NB4 (cell line): ENCODE measurements around the gene RPL22.
A peak's percentile ranks its signal among the peaks of the same experiment; 100 is the strongest.

Experiments
- DNase-seq: peaks from one replicate; pipeline ENCODE4 v3.0.0; 2010; ENCODE audit warnings: low read depth
- H3K4me3 ChIP-seq: one replicate; pipeline ENCODE4 v1.5.1; 2011; ENCODE audit warnings: mild to moderate bottlenecking, low read depth, low read length, moderate library complexity
- MYC ChIP-seq: IDR thresholded peaks from 2 replicates; pipeline ENCODE4 v1.6.1; 2011; ENCODE audit warnings: low read depth, low read length
- POLR2A ChIP-seq: IDR thresholded peaks from 2 replicates; pipeline ENCODE4 v1.6.1; 2011; ENCODE audit warnings: mild to moderate bottlenecking; ENCODE audit not compliant: insufficient read length; ENCODE audit errors: extremely low read depth
- TF ChIP-seq, protein P1 (sequence below): IDR thresholded peaks from one replicate; pipeline ENCODE4 v1.5.1; 2012; ENCODE audit warnings: low read depth, low read length
- TF ChIP-seq, protein P2 (sequence below): IDR thresholded peaks from 2 replicates; pipeline ENCODE4 v1.6.1; 2011; ENCODE audit warnings: low read depth, low read length

Gene RPL22

GRCh38 chr1:6162341-6162740, 37.1 kb downstream of the RPL22 start:
- no peak overlapping the region for H3K4me3 ChIP-seq
- no peak for DNase-seq
- TF ChIP-seq MYC, result no peak
- TF ChIP-seq, protein P1, sequence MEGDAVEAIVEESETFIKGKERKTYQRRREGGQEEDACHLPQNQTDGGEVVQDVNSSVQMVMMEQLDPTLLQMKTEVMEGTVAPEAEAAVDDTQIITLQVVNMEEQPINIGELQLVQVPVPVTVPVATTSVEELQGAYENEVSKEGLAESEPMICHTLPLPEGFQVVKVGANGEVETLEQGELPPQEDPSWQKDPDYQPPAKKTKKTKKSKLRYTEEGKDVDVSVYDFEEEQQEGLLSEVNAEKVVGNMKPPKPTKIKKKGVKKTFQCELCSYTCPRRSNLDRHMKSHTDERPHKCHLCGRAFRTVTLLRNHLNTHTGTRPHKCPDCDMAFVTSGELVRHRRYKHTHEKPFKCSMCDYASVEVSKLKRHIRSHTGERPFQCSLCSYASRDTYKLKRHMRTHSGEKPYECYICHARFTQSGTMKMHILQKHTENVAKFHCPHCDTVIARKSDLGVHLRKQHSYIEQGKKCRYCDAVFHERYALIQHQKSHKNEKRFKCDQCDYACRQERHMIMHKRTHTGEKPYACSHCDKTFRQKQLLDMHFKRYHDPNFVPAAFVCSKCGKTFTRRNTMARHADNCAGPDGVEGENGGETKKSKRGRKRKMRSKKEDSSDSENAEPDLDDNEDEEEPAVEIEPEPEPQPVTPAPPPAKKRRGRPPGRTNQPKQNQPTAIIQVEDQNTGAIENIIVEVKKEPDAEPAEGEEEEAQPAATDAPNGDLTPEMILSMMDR, result no peak
- TF ChIP-seq, protein P2, sequence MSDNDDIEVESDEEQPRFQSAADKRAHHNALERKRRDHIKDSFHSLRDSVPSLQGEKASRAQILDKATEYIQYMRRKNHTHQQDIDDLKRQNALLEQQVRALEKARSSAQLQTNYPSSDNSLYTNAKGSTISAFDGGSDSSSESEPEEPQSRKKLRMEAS, result no peak
- no peak for TF ChIP-seq POLR2A

DNA sequence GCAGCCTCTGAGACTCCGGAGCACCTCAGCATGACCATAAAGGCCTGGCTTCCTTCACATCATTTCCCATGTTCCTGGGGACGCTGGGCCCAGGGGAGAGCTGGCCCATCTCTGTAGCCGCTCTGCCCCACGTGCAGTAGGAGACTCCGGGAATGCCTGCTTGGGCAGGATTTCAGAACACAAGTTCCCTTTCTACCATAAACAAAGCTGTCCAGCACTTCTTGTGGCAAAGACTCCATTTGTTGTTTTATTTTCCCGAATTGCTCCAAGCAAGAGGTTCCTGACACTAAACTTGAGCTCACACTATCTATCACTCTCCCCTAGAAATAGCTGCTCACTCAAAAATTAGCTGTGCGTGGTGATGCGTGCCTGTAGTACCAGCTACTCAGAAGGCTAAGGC, 41.2 kb downstream of the RPL22 start:
- no peak overlapping the region for H3K4me3 ChIP-seq
- no peak for DNase-seq
- TF ChIP-seq MYC (no peak), POLR2A (no peak)
- TF ChIP-seq, protein P1, result no peak
- TF ChIP-seq, protein P2, result no peak

GRCh38 chr1:6157528-6158174, 41.7 kb downstream of the RPL22 start:
- H3K4me3 ChIP-seq, result no peak overlapping the region
- peak; percentile 19; the same call in 1 of the 2 replicates for TF ChIP-seq MYC
- TF ChIP-seq, protein P2, result no peak
- TF ChIP-seq POLR2A, result no peak
- peak; percentile 49 for DNase-seq

GRCh38 chr1:6157132-6157527, 42.3 kb downstream of the RPL22 start:
- H3K4me3 ChIP-seq, result no peak overlapping the region
- DNase-seq, result no peak
- TF ChIP-seq, protein P2, result no peak
- no peak for TF ChIP-seq POLR2A

- peak; percentile 17 for DNase-seq
- TF ChIP-seq, protein P1, result no peak
- TF ChIP-seq MYC (no peak), POLR2A (no peak)
- TF ChIP-seq, protein P2, result no peak
- no peak overlapping the region for H3K4me3 ChIP-seq
Observed at GRCh38 chr1:6154525-6155319, 44.7 kb downstream of the RPL22 start.

DNA sequence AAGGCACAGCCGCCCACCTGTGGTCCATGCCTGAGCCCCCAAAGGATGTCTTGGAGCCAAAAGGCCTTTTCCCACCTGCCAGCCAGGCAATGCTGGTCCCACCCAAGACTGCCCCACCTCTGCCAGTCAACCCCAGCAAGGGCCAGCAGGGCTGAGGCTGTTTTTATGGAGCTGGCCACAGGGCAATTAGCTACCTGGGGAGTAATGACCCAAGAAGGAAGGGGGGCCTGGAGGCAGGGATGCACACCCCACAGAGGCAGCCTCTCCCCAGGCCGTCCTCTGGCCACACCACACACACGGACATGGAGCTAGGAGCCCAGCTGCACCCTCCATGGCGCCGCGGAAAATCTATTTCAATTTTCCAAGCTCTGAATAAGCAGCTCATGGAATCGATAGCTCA, 46.5 kb downstream of the RPL22 start:
- H3K4me3 ChIP-seq, result no peak overlapping the region
- TF ChIP-seq, protein P1, result no peak
- TF ChIP-seq POLR2A, result no peak
- TF ChIP-seq, protein P2, result no peak
- TF ChIP-seq MYC, result no peak
- no peak for DNase-seq

DNA sequence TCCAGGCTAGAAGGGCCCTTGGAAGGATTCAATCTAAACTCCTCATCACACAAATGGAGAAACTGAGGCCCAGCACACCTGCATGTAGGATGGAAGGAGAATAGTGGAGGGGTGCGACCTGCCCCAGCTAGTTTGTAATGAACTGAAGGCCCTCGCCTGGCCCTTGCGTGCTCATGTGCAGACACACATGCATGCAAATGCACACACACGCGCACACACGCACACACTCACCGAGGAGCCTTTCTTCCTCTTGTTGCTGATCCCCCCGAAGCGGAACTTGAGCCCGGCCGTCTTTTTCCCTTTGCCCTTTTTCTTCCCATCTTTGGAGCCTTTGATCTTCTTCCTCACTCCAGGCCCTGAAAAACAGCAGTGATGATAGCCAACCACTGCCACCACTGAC, 47.2 kb downstream of the RPL22 start:
- no peak for TF ChIP-seq MYC
- TF ChIP-seq, protein P2, result no peak
- TF ChIP-seq, protein P1, result no peak
- no peak for TF ChIP-seq POLR2A
- no peak overlapping the region for H3K4me3 ChIP-seq
- DNase-seq, result no peak
